ENCODE measurements around the gene DGKD. TPM values are rescaled to one million over a fixed set of nuclear protein-coding genes. Genes with fewer than 3 reads are reported as not detected.
A peak's percentile ranks its signal among the peaks of the same experiment; 100 is the strongest.

Gene DGKD
- total and polyA plus RNA-seq, 11 donors, result 15.5 to 88.6 (median 43.0) TPM

DNA sequence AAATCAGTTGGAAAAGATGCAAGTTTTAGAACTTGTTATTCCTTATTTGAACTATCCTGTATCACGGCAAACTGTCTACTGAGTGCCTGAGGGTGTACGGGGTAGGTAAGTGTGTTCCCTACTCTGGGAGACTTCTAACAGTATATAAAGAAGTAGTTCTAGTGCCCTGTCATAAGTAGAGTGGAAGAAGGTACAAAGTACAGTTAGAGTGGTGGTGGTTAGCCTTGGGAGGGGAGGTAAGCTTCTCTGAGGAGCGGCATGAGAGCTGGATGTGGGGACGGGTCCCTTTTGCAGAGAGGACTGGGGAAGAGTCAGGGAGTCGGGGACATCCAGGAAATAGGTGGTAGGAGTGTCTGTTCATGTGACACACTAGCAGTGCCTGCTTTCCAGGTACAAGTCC lies 48.5 kb downstream of the DGKD start:
- H3K27me3 ChIP-seq, result no peaks in the 10 kb centered on the region
- no peaks in the 10 kb centered on the region for H3K9me3 ChIP-seq
- TF ChIP-seq, protein P1, sequence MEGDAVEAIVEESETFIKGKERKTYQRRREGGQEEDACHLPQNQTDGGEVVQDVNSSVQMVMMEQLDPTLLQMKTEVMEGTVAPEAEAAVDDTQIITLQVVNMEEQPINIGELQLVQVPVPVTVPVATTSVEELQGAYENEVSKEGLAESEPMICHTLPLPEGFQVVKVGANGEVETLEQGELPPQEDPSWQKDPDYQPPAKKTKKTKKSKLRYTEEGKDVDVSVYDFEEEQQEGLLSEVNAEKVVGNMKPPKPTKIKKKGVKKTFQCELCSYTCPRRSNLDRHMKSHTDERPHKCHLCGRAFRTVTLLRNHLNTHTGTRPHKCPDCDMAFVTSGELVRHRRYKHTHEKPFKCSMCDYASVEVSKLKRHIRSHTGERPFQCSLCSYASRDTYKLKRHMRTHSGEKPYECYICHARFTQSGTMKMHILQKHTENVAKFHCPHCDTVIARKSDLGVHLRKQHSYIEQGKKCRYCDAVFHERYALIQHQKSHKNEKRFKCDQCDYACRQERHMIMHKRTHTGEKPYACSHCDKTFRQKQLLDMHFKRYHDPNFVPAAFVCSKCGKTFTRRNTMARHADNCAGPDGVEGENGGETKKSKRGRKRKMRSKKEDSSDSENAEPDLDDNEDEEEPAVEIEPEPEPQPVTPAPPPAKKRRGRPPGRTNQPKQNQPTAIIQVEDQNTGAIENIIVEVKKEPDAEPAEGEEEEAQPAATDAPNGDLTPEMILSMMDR (IDR thresholded peaks at IDR 0.05), result no peak
- TF ChIP-seq POLR2A (IDR thresholded peaks at IDR 0.05), result no peak
- intact Hi-C loops (cut with DNase I), result loop anchor here in 3 of 10 donors (5.0 kb wide), 1 partner anchor 40 kb away; no protein-coding TSS in a partner anchor
- no peak for ATAC-seq
- H3K27ac ChIP-seq, result no peak overlapping the region
- peaks cover 0 to 16% (median 0%) of the 10 kb centered on the region in 9 donors for H3K36me3 ChIP-seq
- DNase-seq, result no peak
- no peak overlapping the region for H3K4me3 ChIP-seq
- H3K4me1 ChIP-seq, result peaks cover 0 to 15% (median 0%) of the 10 kb centered on the region in 12 donors
- 84 to 90% (median 86%) methylated on average over 5 of the region's 5 CpGs for WGBS, 4 donors

DNA sequence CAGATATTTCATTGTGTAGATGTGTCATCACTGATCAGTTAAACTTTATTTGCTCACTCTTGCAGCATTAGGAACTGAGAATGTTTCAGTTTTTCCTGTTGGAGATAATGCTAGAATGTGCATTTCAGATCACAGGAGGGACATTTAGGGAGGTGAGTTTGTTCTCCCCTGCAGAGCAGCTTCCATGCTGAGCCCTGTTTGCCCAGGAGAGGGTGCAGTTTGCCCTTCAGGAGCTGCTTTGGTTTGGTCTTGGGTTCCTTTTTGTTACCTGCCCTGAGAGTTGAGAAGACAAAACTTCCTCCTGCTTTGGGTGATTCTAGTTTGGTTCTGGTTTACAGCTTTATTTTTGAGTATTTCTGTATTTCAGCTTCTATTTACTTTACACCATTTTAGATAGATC lies 49.9 kb downstream of the DGKD start:
- Histone ChIP-seq H3K27ac (no peak overlapping the region), H3K4me3 (no peak overlapping the region), H3K27me3 (no peaks in the 10 kb centered on the region), H3K36me3 (peaks cover 0 to 8% (median 0%) of the 10 kb centered on the region in 9 donors), H3K4me1 (peaks cover 0 to 15% (median 7%) of the 10 kb centered on the region in 12 donors), H3K9me3 (no peaks in the 10 kb centered on the region)
- intact Hi-C loops (cut with DNase I), result loop anchor here (1.0 to 5.0 kb wide), 3 partner anchors 38 to 39 kb away; no protein-coding TSS in a partner anchor
- TF ChIP-seq POLR2A (IDR thresholded peaks at IDR 0.05), result no peak
- TF ChIP-seq, protein P1 (IDR thresholded peaks at IDR 0.05), result peak; percentile 53 to 75 (median 62)
- DNase-seq (no peak), ATAC-seq (peak in 3 of 4 donors; percentile 66 to 68 (median 66))

DNA sequence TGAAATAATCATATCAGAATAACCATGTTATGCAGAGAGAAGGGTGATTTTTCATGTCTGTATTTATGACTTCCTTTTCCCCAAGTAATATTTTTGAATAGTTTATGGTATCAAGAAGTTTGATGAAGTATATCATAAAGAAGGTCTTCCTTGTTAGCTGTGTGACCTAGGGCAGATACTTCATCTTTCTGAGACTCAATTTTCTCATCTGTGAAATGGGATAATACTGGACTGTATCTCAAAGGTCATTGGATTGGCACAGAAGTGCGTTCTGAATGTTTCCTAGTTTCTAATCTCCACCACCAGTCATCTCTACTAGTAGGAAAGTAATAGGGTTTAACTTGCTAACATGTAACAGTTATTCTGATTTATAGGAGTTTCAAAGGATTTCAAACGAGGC lies 52.6 kb downstream of the DGKD start:
- TF ChIP-seq, protein P1 (IDR thresholded peaks at IDR 0.05), result no peak
- no peak for TF ChIP-seq POLR2A (IDR thresholded peaks at IDR 0.05)
- peaks cover 3 to 31% (median 22%) of the 10 kb centered on the region in 12 donors for H3K4me1 ChIP-seq
- no peak overlapping the region for H3K27ac ChIP-seq
- no peaks in the 10 kb centered on the region for H3K27me3 ChIP-seq
- H3K9me3 ChIP-seq, result peaks cover 0 to 12% (median 2%) of the 10 kb centered on the region in 12 donors
- ATAC-seq (no peak), DNase-seq (no peak)
- 85 to 91% (median 88%) methylated on average over 2 of the region's 2 CpGs for WGBS, 4 donors
- intact Hi-C loops (cut with DNase I), result no loop called here
- no peak overlapping the region for H3K4me3 ChIP-seq
- H3K36me3 ChIP-seq, result peaks cover 0 to 5% (median 0%) of the 10 kb centered on the region in 9 donors

DNA sequence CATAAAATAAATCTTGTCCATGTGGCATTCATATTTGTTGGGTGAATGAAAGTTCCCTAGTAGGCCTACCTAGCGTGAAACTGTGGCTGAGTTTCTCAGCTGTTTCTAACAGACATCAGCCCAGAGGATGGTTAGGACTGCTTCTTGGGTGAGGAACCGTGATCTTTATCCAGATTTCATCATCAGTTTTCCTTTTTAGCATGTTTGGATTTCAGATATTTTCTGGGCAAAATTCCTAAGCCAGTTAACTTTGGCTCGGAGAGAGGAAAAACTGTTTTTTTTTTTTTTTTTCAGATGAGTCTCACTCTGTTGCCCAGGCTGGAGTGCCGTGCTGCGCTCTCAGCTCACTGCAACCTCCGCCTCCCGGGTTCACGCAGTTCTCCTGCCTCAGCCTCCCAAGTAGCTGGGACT lies 53.5 kb downstream of the DGKD start:
- no peak overlapping the region for H3K4me3 ChIP-seq
- no peaks in the 10 kb centered on the region for H3K27me3 ChIP-seq
- H3K36me3 ChIP-seq, result peaks cover 0 to 5% (median 0%) of the 10 kb centered on the region in 9 donors
- peak overlapping the region in 3 of 12 donors; percentile 15 to 29 (median 27) for H3K27ac ChIP-seq
- no peak for DNase-seq
- WGBS, 4 donors, result 70 to 85% (median 76%) methylated on average over 8 of the region's 8 CpGs
- TF ChIP-seq, protein P1 (IDR thresholded peaks at IDR 0.05), result no peak
- no peak for TF ChIP-seq POLR2A (IDR thresholded peaks at IDR 0.05)
- peak in 2 of 4 donors; percentile 37 to 54 for ATAC-seq
- peaks cover 0 to 20% (median 2%) of the 10 kb centered on the region in 12 donors for H3K9me3 ChIP-seq
- peaks cover 3 to 31% (median 22%) of the 10 kb centered on the region in 12 donors for H3K4me1 ChIP-seq
- intact Hi-C loops (cut with DNase I), result no loop called here
